ENCODE measurements around the gene HHIPL1. TPM values are rescaled to one million over a fixed set of nuclear protein-coding genes. Genes with fewer than 3 reads are reported as not detected.

HHIPL1 gene
- total RNA-seq, 2 experiments from 2014 or later, result not detected

- no peaks in the 10 kb centered on the region for H3K36me3 Mint-ChIP-seq (ENCODE audit: low read depth)
- no peak overlapping the region for H3K4me3 Mint-ChIP-seq
- ATAC-seq (ENCODE audit: poor library complexity) (no peak), DNase-seq (no peak)
- TF ChIP-seq CTCF (IDR thresholded peaks at IDR 0.05), result no peak
- H3K27ac ChIP-seq (ENCODE audit: low read depth in 1 of 2, low read length in 2 of 2), result no peak overlapping the region
- H3K4me1 ChIP-seq (ENCODE audit: insufficient read depth, low read length), result no peaks in the 10 kb centered on the region
- H3K9me3 Mint-ChIP-seq, result no peaks in the 10 kb centered on the region
- ChIA-PET CTCF (no interaction called here), POLR2A (no interaction called here)
- intact Hi-C loops (cut with DNase I, micrococcal nuclease), result no loop called here
- H3K9me3 ChIP-seq (ENCODE audit: control insufficient read depth in 1 of 2, insufficient read depth in 1 of 2, low read length in 2 of 2), result peaks cover 0 to 5% of the 10 kb centered on the region in 2 experiments
- H3K36me3 ChIP-seq (ENCODE audit: insufficient read depth, low read length), result no peaks in the 10 kb centered on the region
- H3K4me3 ChIP-seq (ENCODE audit: low read length), result no peak overlapping the region
- no peak overlapping the region for H3K27ac Mint-ChIP-seq
- peaks cover 4% of the 10 kb centered on the region for H3K4me1 Mint-ChIP-seq (ENCODE audit: low read depth)
- H3K27me3 Mint-ChIP-seq, result peaks cover 70% of the 10 kb centered on the region
- peaks cover 33% of the 10 kb centered on the region in 2 experiments for H3K27me3 ChIP-seq (ENCODE audit: control insufficient read depth in 1 of 2, insufficient read depth in 2 of 2, low read length in 2 of 2)
Observed at GRCh38 chr14:99656171-99656570, 11.2 kb downstream of the HHIPL1 start.

- no peak for ATAC-seq (ENCODE audit: poor library complexity)
- intact Hi-C loops (cut with DNase I, micrococcal nuclease), result no loop called here
- peaks cover 44 to 47% of the 10 kb centered on the region in 2 experiments for H3K27me3 ChIP-seq (ENCODE audit: control insufficient read depth in 1 of 2, insufficient read depth in 2 of 2, low read length in 2 of 2)
Observed at GRCh38 chr14:99657645-99658155, 12.8 kb downstream of the HHIPL1 start.

GRCh38 chr14:99658218-99658845 lies 13.4 kb downstream of the HHIPL1 start:
- Mint-ChIP-seq H3K4me3 (no peak overlapping the region), H3K9me3 (no peaks in the 10 kb centered on the region), H3K27ac (no peak overlapping the region), H3K4me1 (ENCODE audit: low read depth) (peaks cover 4% of the 10 kb centered on the region), H3K27me3 (peaks cover 84% of the 10 kb centered on the region), H3K36me3 (ENCODE audit: low read depth) (no peaks in the 10 kb centered on the region)
- Histone ChIP-seq H3K36me3 (ENCODE audit: insufficient read depth, low read length) (no peaks in the 10 kb centered on the region), H3K4me3 (ENCODE audit: low read length) (no peak overlapping the region), H3K27me3 (ENCODE audit: control insufficient read depth in 1 of 2, insufficient read depth in 2 of 2, low read length in 2 of 2) (peaks cover 47 to 48% of the 10 kb centered on the region in 2 experiments), H3K27ac (ENCODE audit: low read depth in 1 of 2, low read length in 2 of 2) (no peak overlapping the region), H3K9me3 (ENCODE audit: control insufficient read depth in 1 of 2, insufficient read depth in 1 of 2, low read length in 2 of 2) (peaks cover 0 to 5% of the 10 kb centered on the region in 2 experiments), H3K4me1 (ENCODE audit: insufficient read depth, low read length) (no peaks in the 10 kb centered on the region)
- ChIA-PET CTCF (no interaction called here), POLR2A (no interaction called here)
- DNase-seq (no peak), ATAC-seq (ENCODE audit: poor library complexity) (no peak)
- TF ChIP-seq CTCF (IDR thresholded peaks at IDR 0.05), result no peak
- intact Hi-C loops (cut with DNase I, micrococcal nuclease), result no loop called here

More at GRCh38 chr14:99657645-99658155, 12.8 kb downstream of the HHIPL1 start:
- Histone ChIP-seq H3K4me3 (ENCODE audit: low read length) (no peak overlapping the region), H3K36me3 (ENCODE audit: insufficient read depth, low read length) (no peaks in the 10 kb centered on the region), H3K4me1 (ENCODE audit: insufficient read depth, low read length) (no peaks in the 10 kb centered on the region), H3K27ac (ENCODE audit: low read depth in 1 of 2, low read length in 2 of 2) (no peak overlapping the region), H3K9me3 (ENCODE audit: control insufficient read depth in 1 of 2, insufficient read depth in 1 of 2, low read length in 2 of 2) (peaks cover 0 to 5% of the 10 kb centered on the region in 2 experiments)
- DNase-seq, result no peak
- Mint-ChIP-seq H3K4me1 (ENCODE audit: low read depth) (peaks cover 4% of the 10 kb centered on the region), H3K27me3 (peaks cover 83% of the 10 kb centered on the region), H3K27ac (no peak overlapping the region), H3K9me3 (no peaks in the 10 kb centered on the region), H3K4me3 (no peak overlapping the region), H3K36me3 (ENCODE audit: low read depth) (no peaks in the 10 kb centered on the region)
- POLR2A ChIA-PET, result no interaction called here
- CTCF ChIA-PET, result no interaction called here
- no peak for TF ChIP-seq CTCF (IDR thresholded peaks at IDR 0.05)

Data from CD4-positive, alpha-beta T cell (primary cell).